Measurements from ENCODE around the gene STARD10. TPM values are rescaled to one million over a fixed set of nuclear protein-coding genes. Genes with fewer than 3 reads are reported as not detected.

STARD10 gene
- polyA plus RNA-seq, 2 of the 4 experiments (the other 2 are of a cell fraction) = 21.2 to 23.2 TPM

- TF ChIP-seq MAX (IDR thresholded peaks at IDR 0.05) (no peak), ZSCAN20 (CRISPR knock-in tag; IDR thresholded peaks at IDR 0.05) (no peak), FOSB (CRISPR knock-in tag; IDR thresholded peaks at IDR 0.05) (no peak)
Observed at GRCh38 chr11:72742513-72743320, 51.1 kb downstream of the STARD10 start (continued).

GRCh38 chr11:72741849-72742512, 51.9 kb downstream of the STARD10 start:
- 72% methylated on average over 7 of the region's 7 CpGs for WGBS (ENCODE audit: missing lambda C conversion rate)
- no peak overlapping the region for H3K4me2 ChIP-seq
- ATAC-seq = no peak
- ChIA-PET POLR2A (no interaction called here), CTCF (interaction anchor here (0.9 to 1.8 kb wide), 4 partner anchors 10 to 548 kb away, joined by 3 to 5 read pairs (median 4); no protein-coding TSS in a partner anchor)
- H3K4me3 ChIP-seq = no peak overlapping the region
- DNase-seq (ENCODE audit: low read depth in 1 of 2, low spot score in 1 of 2) = no peak
- FAIRE-seq = no peak
- H3K9me3 ChIP-seq = no peaks in the 10 kb centered on the region
- no peak for TF ChIP-seq HDAC2 (IDR thresholded peaks at IDR 0.05)
- TF ChIP-seq, protein P1, sequence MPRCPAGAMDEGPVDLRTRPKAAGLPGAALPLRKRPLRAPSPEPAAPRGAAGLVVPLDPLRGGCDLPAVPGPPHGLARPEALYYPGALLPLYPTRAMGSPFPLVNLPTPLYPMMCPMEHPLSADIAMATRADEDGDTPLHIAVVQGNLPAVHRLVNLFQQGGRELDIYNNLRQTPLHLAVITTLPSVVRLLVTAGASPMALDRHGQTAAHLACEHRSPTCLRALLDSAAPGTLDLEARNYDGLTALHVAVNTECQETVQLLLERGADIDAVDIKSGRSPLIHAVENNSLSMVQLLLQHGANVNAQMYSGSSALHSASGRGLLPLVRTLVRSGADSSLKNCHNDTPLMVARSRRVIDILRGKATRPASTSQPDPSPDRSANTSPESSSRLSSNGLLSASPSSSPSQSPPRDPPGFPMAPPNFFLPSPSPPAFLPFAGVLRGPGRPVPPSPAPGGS (IDR thresholded peaks at IDR 0.05) = no peak
- no peak for TF ChIP-seq GATA3 (IDR thresholded peaks at IDR 0.05; ENCODE audit: borderline replicate concordance)
- no peak for TF ChIP-seq EHF (CRISPR knock-in tag; IDR thresholded peaks at IDR 0.05)
- TF ChIP-seq HOXB13 (CRISPR knock-in tag; IDR thresholded peaks at IDR 0.05; ENCODE audit: low read depth) = no peak
- no peak for TF ChIP-seq ATOH8 (CRISPR knock-in tag; IDR thresholded peaks at IDR 0.05; ENCODE audit: low read depth)
- no peak for TF ChIP-seq KDM1A (IDR thresholded peaks at IDR 0.05; ENCODE audit: low read depth)
- TF ChIP-seq RAD21 (conservative IDR thresholded peaks at IDR 0.05 in 1 of 2, IDR thresholded peaks at IDR 0.05 in 1 of 2) = no peak
- TF ChIP-seq JUNB (IDR thresholded peaks at IDR 0.05) = no peak
- TF ChIP-seq POLR2AphosphoS2 (conservative IDR thresholded peaks at IDR 0.05; ENCODE audit: low read length) = no peak
- TF ChIP-seq E2F6 (IDR thresholded peaks at IDR 0.05; ENCODE audit: borderline replicate concordance, low read depth) = no peak
- TF ChIP-seq EP300 (IDR thresholded peaks at IDR 0.05) = no peak
- peaks cover 29% of the 10 kb centered on the region for H3K4me1 ChIP-seq
- peak overlapping the region in 1 of 2 experiments; percentile 37; a peak in 1 of 6 replicates for H3K27ac ChIP-seq

DNA sequence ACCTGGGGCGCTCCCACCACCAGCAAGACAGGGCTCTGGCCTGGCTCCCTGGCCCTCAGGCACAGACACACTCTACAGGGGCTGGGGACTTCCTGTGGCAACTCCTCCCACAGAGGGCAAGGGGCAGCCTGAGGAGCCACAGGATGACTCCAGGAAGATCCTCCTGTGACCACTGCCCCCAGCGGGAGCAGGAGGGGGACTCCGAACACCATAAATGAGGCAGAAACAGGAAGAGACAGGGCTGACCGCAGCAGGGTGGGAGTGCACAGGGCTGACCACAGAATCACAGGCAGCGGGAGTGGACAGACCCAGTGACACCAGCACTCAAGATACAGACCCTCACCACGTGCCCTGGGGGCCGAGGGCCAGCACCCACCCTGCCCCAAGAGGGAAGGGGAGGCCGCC, 52.4 kb downstream of the STARD10 start:
- H3K9me3 ChIP-seq = no peaks in the 10 kb centered on the region
- 89% methylated on average over 8 of the region's 8 CpGs for WGBS (ENCODE audit: missing lambda C conversion rate)
- no peak for TF ChIP-seq EHF (CRISPR knock-in tag; IDR thresholded peaks at IDR 0.05)
- TF ChIP-seq HEYL (CRISPR knock-in tag; IDR thresholded peaks at IDR 0.05) = no peak
- TF ChIP-seq HOXB13 (CRISPR knock-in tag; IDR thresholded peaks at IDR 0.05; ENCODE audit: low read depth) = no peak
- no peak for TF ChIP-seq FOXS1 (CRISPR knock-in tag; IDR thresholded peaks at IDR 0.05)
- no peak for TF ChIP-seq ATOH8 (CRISPR knock-in tag; IDR thresholded peaks at IDR 0.05; ENCODE audit: low read depth)
- TF ChIP-seq TFCP2L1 (CRISPR knock-in tag; IDR thresholded peaks at IDR 0.05) = no peak
- DNase-seq (ENCODE audit: low read depth in 1 of 2, low spot score in 1 of 2) = no peak
- no peak overlapping the region for H3K4me3 ChIP-seq
- no peak for ATAC-seq
- CTCF ChIA-PET = interaction anchor here (1.0 to 2.4 kb wide), 7 partner anchors 9 to 548 kb away, joined by 3 to 16 read pairs (median 4); no protein-coding TSS in a partner anchor
- H3K4me1 ChIP-seq = peaks cover 35% of the 10 kb centered on the region
- POLR2A ChIA-PET = no interaction called here
- FAIRE-seq = no peak
- no peak overlapping the region for H3K4me2 ChIP-seq
- H3K27ac ChIP-seq = peak overlapping the region in 1 of 2 experiments; percentile 37; a peak in 2 of 6 replicates
